Upper lobe of left lung (tissue), 6 donors: ENCODE measurements around the gene MDP1. TPM values are rescaled to one million over a fixed set of nuclear protein-coding genes. Genes with fewer than 3 reads are reported as not detected.
"Not testable (repeated sequence)": the region's sequence is repeated elsewhere in the genome, so short reads cannot be mapped to it uniquely, and the experiment has no call there.

Experiments used
- ATAC-seq, 2 donors: fragments of 200-7000 bp; cut with Tn5 transposase; one replicate each; pipeline ENCODE4 v1.9.1; 2022; ENCODE audit warnings: mild to moderate bottlenecking in 2 of 2, moderate library complexity in 2 of 2; ENCODE audit not compliant: low FRiP score in 2 of 2
- DNase-seq, 2 donors: peaks; one replicate each; pipeline ENCODE4 v3.0.0-alpha.2; 2019 to 2020
- H3K27ac ChIP-seq, 4 donors: fragments of 200-600 bp; sonication (generic); one replicate each; pipeline ENCODE4 v1.5.1; 2016 to 2019
- H3K27me3 ChIP-seq, 4 donors: fragments of 200-600 bp; sonication (generic); one replicate each; pipeline ENCODE4 v1.5.1; 2017 to 2019
- H3K36me3 ChIP-seq, 4 donors: fragments of 200-600 bp; sonication (generic); one replicate each; pipeline ENCODE4 v1.5.1; 2016 to 2019
- H3K4me1 ChIP-seq, 4 donors: fragments of 200-600 bp; sonication (generic); one replicate each; pipeline ENCODE4 v1.5.1; 2018 to 2019
- H3K4me3 ChIP-seq, 4 donors: fragments of 200-600 bp; sonication (generic); one replicate each; pipeline ENCODE4 v1.5.1; 2017 to 2019; ENCODE audit warnings: mild to moderate bottlenecking in 2 of 4, moderate library complexity in 1 of 4
- H3K9me3 ChIP-seq, 4 donors: fragments of 200-600 bp; sonication (generic); one replicate each; pipeline ENCODE4 v1.5.1; 2018 to 2019
- EP300 ChIP-seq, 4 donors: sonication (generic); formaldehyde crosslinking; IDR thresholded peaks; one replicate each; pipeline ENCODE4 v1.5.1; 2017; ENCODE audit warnings: antibody characterized with exemption in 4 of 4, control low read depth in 2 of 4
- POLR2A ChIP-seq, 4 donors: fragments of 450-650 bp; IDR thresholded peaks; one replicate each; pipeline ENCODE4 v1.5.1; 2016 to 2017; ENCODE audit warnings: antibody characterized with exemption in 4 of 4, mild to moderate bottlenecking in 2 of 4
- POLR2AphosphoS5 ChIP-seq, 2 donors: sonication (generic); formaldehyde crosslinking; IDR thresholded peaks; one replicate each; pipeline ENCODE4 v1.5.1; 2017; ENCODE audit warnings: antibody characterized with exemption in 2 of 2
- WGBS, 2 donors: methylation state at CpG; one replicate each; pipeline ENCODE4 v1.1.5; 2017 to 2018; 5-methylcytosine and 5-hydroxymethylcytosine counted together
- total RNA-seq, 6 donors: library from RNA; depleted of rRNA in 4 of 6; stranded (reverse); fragments of >200 nt in 4 of 6; gene quantifications; one replicate each; pipeline versions ENCODE4 v1.1.0 to v1.2.1, GENCODE V29; 2016 to 2021
- TF ChIP-seq, protein P1 (sequence below), 6 experiments: fragments of 450-650 bp in 4 of 6; fragments of 200-600 bp in 2 of 6; sonication (generic) in 2 of 6; IDR thresholded peaks; one replicate each; pipeline ENCODE4 v1.5.1; 2016 to 2019; ENCODE audit warnings: antibody characterized with exemption in 6 of 6
- donor health status: DM: no; HTN: no; CAD: no; lungs with moderate emphysema.
- donor health status: DM: no; HTN: yes; CAD: no; lungs with severe emphysema.

The MDP1 gene
- total RNA-seq, 6 donors from 2014 or later: 8.1 to 21.1 (median 12.7) TPM

DNA sequence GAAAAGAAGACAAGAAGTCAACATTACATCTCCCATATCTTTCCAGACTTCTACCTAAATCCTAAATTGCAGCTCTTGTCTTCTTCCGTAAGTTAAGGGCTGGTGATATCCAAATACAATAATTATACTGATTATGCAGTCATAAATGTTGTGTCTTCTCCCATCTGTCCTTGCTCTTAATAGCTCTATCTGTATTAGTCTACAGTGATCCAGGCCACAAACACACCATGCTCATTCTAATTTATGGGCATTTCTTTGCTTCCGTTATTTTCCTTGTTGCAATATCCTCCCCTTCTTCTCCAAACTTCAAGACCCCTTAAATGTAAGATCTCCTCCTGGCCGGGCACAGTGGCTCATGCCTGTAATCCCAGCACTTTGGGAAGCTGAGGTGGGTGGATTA, 3.7 kb upstream of the MDP1 start:
- TF ChIP-seq POLR2AphosphoS5 (IDR thresholded peaks at IDR 0.05) (no peak), POLR2A (IDR thresholded peaks at IDR 0.05) (no peak), EP300 (IDR thresholded peaks at IDR 0.05) (no peak)
- TF ChIP-seq, protein P1, sequence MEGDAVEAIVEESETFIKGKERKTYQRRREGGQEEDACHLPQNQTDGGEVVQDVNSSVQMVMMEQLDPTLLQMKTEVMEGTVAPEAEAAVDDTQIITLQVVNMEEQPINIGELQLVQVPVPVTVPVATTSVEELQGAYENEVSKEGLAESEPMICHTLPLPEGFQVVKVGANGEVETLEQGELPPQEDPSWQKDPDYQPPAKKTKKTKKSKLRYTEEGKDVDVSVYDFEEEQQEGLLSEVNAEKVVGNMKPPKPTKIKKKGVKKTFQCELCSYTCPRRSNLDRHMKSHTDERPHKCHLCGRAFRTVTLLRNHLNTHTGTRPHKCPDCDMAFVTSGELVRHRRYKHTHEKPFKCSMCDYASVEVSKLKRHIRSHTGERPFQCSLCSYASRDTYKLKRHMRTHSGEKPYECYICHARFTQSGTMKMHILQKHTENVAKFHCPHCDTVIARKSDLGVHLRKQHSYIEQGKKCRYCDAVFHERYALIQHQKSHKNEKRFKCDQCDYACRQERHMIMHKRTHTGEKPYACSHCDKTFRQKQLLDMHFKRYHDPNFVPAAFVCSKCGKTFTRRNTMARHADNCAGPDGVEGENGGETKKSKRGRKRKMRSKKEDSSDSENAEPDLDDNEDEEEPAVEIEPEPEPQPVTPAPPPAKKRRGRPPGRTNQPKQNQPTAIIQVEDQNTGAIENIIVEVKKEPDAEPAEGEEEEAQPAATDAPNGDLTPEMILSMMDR (IDR thresholded peaks at IDR 0.05): no peak
- H3K4me1 ChIP-seq: peaks cover 10 to 16% (median 14%) of the 10 kb centered on the region in 4 donors
- 57 to 63% methylated on average over 3 of the region's 3 CpGs for WGBS, 2 donors

DNA sequence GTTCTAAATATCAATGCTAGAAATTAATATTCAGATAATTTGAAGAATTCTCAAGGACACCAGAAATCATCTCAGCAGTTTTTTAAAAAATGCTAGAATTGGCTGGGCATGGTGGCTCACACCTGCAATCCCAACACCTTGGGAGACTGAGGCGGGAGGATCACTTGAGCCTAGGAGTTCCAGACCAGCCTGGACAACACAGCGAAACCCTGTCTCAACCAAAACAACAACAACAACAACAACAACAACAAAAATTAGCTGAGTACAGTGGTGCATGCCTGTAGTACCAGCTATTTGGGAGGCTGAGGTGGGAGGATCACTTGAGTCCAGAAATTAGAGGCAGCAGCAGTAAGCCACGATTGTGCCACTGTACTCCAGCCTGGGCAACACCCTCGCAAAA, 3.2 kb upstream of the MDP1 start:
- 80 to 85% methylated on average over 4 of the region's 4 CpGs for WGBS, 2 donors
- H3K4me1 ChIP-seq: peaks cover 11 to 18% (median 17%) of the 10 kb centered on the region in 4 donors
- H3K4me3 ChIP-seq: no peak overlapping the region
- H3K27me3 ChIP-seq: no peaks in the 10 kb centered on the region
- peaks cover 0 to 10% (median 5%) of the 10 kb centered on the region in 4 donors for H3K36me3 ChIP-seq
- no peak overlapping the region for H3K27ac ChIP-seq
- no peak for DNase-seq
- no peak for ATAC-seq
- no peaks in the 10 kb centered on the region for H3K9me3 ChIP-seq
- TF ChIP-seq EP300 (IDR thresholded peaks at IDR 0.05): no peak
- no peak for TF ChIP-seq POLR2AphosphoS5 (IDR thresholded peaks at IDR 0.05)
- TF ChIP-seq, protein P1 (IDR thresholded peaks at IDR 0.05): no peak
- TF ChIP-seq POLR2A (IDR thresholded peaks at IDR 0.05): no peak

More for the DNA sequence above, 3.7 kb upstream of the MDP1 start:
- H3K27me3 ChIP-seq: no peaks in the 10 kb centered on the region
- no peaks in the 10 kb centered on the region for H3K9me3 ChIP-seq
- ATAC-seq (no peak), DNase-seq (no peak)
- no peak overlapping the region for H3K4me3 ChIP-seq
- H3K36me3 ChIP-seq: peaks cover 0 to 10% (median 5%) of the 10 kb centered on the region in 4 donors
- H3K27ac ChIP-seq: no peak overlapping the region

DNA sequence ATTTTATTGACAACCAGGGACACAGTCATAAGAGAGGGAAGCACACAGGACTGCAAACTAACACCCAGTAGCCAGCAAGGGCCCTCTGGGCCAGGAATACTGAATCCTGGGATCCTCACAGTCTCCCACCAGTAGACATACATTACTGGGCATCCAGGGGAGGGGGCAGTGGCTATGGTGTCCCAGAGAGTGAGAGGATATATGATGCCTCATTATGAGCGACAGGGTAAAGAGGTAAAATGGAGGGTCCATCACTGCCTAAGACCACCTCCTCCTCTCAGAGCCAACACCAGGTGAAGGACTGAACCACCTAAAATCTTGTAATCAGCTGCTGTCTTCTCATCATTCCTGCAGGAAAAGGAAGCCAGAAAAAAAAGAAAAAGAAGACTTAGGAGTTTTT, 1.0 kb upstream of the MDP1 start:
- not testable (repeated sequence) for H3K27ac ChIP-seq, ATAC-seq, DNase-seq, H3K36me3 ChIP-seq, H3K4me3 ChIP-seq, H3K27me3 ChIP-seq, H3K9me3 ChIP-seq
- 94 to 100% methylated on average over 1 of the region's 1 CpG for WGBS, 2 donors
- peaks cover 18 to 34% (median 25%) of the 10 kb centered on the region in 4 donors for H3K4me1 ChIP-seq

DNA sequence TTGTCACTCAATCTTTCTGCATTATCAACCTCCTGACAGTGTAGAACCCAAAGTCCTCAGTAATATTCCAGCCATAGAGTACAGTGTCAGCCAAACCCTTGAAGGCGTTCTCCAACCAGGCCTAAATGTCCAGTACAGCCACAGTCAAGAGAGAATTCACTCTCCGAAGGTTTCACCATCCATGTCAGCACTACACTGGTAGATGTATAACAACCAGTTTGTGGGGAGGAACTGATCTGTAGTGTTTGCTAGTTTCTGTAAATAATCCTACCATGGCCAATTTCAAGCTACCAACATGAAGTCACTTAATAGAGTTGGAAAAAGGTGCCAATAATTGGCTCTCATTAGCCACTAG, 456 bp upstream of the MDP1 start:
- no peak for DNase-seq
- WGBS, 2 donors: 75 to 92% methylated on average over 2 of the region's 2 CpGs
- peak overlapping the region in 1 of 4 donors; percentile 70 for H3K4me3 ChIP-seq
- H3K27me3 ChIP-seq: no peaks in the 10 kb centered on the region
- H3K27ac ChIP-seq: peak overlapping the region; percentile 88 to 91 (median 90)
- no peak for TF ChIP-seq POLR2AphosphoS5 (IDR thresholded peaks at IDR 0.05)
- peaks cover 18 to 39% (median 25%) of the 10 kb centered on the region in 4 donors for H3K4me1 ChIP-seq
- peaks cover 3 to 11% (median 6%) of the 10 kb centered on the region in 4 donors for H3K36me3 ChIP-seq
- no peaks in the 10 kb centered on the region for H3K9me3 ChIP-seq
- ATAC-seq: no peak

DNA sequence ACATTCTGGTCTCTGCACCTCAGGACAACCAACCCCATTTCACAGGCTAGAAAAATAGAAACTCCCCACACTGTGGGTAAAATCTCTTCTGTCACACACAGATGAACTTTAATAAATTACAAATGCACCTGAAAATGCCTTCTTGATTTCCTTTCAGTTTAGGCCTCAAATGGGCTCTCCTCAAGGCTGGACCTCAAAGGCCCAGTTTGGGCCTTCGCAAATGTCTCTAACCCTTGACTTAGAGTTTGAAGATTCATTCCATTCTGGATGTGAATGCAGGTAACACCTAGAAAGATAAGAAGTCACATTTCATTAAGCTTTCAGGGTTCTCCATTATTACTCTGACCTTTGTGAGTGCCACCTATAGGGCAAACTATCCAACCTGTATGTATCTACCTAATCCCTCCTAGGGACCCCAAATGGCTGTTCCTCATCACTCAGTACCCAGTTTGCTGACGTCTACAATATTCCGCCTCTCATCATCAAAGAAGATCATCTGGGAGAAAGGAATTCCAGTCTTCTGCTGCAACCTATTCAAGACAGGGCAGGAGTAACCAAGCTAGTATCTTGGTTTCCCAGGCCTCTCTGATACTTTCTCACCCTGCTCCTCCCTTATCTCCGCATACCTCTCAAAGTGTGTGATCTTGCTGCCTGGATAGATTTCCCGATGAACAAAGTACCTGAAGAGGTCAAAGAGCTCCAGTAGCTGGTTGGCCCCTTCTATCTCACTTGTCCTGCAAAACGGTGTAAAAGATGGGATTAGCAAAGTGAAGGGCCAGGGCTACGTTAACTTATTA, 1.8 kb downstream of the MDP1 start:
- peak overlapping the region in 3 of 4 donors; percentile 64 to 86 (median 77) for H3K4me3 ChIP-seq
- ATAC-seq (no peak), DNase-seq (no peak)
- 90 to 94% methylated on average over 7 of the region's 7 CpGs for WGBS, 2 donors
- H3K27me3 ChIP-seq: no peaks in the 10 kb centered on the region
- H3K9me3 ChIP-seq: no peaks in the 10 kb centered on the region
- H3K36me3 ChIP-seq: peaks cover 9 to 32% (median 27%) of the 10 kb centered on the region in 4 donors
- H3K4me1 ChIP-seq: peaks cover 18 to 46% (median 27%) of the 10 kb centered on the region in 4 donors
- peak overlapping the region; percentile 97 to 98 (median 98) for H3K27ac ChIP-seq
- TF ChIP-seq POLR2AphosphoS5 (IDR thresholded peaks at IDR 0.05): no peak
- no peak for TF ChIP-seq EP300 (IDR thresholded peaks at IDR 0.05)
- TF ChIP-seq, protein P1 (IDR thresholded peaks at IDR 0.05): no peak
- no peak for TF ChIP-seq POLR2A (IDR thresholded peaks at IDR 0.05)
